ENCODE measurements around the gene PSMA2.

DNA sequence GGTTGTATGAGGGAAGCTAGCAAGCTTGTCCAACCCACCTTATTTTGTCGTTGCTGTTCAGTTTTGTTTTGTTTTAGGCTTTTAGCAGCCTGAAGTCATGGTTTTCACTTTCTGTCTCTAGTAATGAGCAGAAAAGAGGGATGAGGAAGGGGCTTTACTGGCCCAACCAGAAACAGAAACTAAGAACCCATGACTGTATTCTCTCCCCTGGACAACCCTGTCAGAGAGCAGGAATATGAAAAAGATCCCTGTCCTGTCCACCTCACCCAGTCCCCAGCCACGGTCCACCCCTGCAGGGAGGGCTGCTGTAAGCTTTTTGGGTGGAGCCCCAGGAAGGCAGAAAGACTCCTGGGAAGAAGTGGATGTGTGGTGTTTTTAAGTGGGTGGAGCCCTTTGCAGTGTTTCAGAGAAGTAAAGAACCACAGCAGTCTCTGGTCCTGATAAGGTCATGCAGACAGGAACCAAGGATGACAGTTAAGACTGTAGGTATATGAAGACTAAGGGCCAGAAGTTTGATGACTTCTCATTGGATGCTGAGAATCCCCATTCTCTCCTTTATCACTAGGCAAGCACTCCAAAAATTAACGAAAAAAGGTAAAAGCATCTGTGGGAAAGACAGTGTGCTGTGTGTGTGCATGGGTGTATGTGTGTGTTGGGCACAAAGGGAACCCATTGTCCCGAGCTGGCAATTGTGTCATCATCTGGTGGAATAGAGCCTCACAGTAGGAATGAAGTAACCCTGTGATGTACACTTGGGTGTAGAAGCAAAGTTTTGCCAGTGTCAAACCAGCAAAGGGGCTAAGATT is 14.1 kb upstream of the PSMA2 start:
- no peak for TF ChIP-seq ZFX (IDR thresholded peaks at IDR 0.05; ENCODE audit: borderline replicate concordance)
- TF ChIP-seq, protein P1, sequence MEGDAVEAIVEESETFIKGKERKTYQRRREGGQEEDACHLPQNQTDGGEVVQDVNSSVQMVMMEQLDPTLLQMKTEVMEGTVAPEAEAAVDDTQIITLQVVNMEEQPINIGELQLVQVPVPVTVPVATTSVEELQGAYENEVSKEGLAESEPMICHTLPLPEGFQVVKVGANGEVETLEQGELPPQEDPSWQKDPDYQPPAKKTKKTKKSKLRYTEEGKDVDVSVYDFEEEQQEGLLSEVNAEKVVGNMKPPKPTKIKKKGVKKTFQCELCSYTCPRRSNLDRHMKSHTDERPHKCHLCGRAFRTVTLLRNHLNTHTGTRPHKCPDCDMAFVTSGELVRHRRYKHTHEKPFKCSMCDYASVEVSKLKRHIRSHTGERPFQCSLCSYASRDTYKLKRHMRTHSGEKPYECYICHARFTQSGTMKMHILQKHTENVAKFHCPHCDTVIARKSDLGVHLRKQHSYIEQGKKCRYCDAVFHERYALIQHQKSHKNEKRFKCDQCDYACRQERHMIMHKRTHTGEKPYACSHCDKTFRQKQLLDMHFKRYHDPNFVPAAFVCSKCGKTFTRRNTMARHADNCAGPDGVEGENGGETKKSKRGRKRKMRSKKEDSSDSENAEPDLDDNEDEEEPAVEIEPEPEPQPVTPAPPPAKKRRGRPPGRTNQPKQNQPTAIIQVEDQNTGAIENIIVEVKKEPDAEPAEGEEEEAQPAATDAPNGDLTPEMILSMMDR (IDR thresholded peaks at IDR 0.05), result no peak
